ENCODE measurements around the gene TANGO6.
A peak's percentile ranks its signal among the peaks of the same experiment; 100 is the strongest.
"Not testable (repeated sequence)": the region's sequence is repeated elsewhere in the genome, so short reads cannot be mapped to it uniquely, and the experiment has no call there.

Gene TANGO6

DNA sequence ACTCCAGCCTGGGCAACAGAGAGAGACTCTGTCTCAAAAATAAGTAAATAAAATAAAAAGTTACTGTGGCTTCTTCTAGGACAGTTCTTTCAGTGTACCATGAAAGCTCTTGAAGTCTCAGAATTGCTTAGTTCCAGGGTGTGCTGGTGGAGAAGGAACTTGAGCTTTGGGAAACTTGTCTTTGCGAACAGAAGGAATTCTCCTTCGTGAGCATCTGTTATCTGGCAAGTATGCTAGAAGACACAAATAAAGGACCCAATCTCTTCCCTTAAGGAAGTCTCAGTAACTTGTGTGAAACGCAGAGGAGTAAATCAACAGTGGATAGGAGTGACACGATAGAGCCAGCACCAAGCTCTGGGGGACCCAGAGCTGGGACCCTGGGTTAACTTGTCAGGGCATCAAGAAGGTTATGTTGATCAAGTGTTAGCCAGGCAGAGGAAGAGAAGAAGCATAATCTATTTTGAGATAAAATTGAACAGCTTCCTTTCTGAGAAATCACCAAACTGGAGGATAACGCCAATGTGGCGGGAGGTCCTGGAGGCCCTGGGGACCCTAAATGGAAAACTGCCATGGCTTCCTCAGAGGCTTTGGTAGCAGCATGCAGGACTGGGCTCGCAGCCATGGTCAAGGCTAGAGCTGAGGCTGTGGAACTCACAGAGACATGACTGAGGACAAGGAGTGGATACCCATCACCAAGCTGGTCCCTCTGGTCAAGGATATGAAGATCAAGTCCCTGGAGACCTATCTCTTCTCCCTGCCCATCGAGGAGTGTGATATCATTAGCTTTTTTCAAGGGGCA, 190.0 kb downstream of the TANGO6 start:
- DNase-seq = no peak
- in situ Hi-C loops (cut with HindIII; ENCODE audit: low pct_ligation_motif_present, low pct_unique_long_range_greater_than_20kb, low sequenced_read_pairs) = no loop called here

DNA sequence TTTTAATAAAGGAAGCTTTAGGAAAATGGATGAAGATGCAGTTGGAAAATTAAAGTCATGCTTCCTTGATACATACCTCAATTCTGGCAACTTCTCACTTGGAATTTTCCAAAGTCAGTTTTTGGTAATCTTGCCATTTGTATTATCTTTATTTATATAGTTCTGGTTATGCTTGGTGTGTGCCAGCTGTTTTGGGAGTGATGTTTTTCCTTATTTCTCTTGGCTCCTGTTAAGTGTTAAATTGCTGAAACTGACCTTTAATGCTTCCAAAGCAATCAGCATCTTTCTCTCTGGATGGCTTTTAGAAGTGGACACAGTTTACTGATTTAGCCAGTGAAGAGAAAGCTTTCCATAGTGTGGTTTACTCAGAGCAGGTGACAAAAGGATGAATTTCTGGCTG, 192.0 kb downstream of the TANGO6 start:
- no peak for DNase-seq
- in situ Hi-C loops (cut with HindIII; ENCODE audit: low pct_ligation_motif_present, low pct_unique_long_range_greater_than_20kb, low sequenced_read_pairs) = no loop called here

GRCh38 chr16:69036399-69037091, 193.2 kb downstream of the TANGO6 start:
- DNase-seq = no peak
- in situ Hi-C loops (cut with HindIII; ENCODE audit: low pct_ligation_motif_present, low pct_unique_long_range_greater_than_20kb, low sequenced_read_pairs) = no loop called here

GRCh38 chr16:69037373-69038160, 194.2 kb downstream of the TANGO6 start:
- DNase-seq = no peak
- in situ Hi-C loops (cut with HindIII; ENCODE audit: low pct_ligation_motif_present, low pct_unique_long_range_greater_than_20kb, low sequenced_read_pairs) = no loop called here

- in situ Hi-C loops (cut with HindIII; ENCODE audit: low pct_ligation_motif_present, low pct_unique_long_range_greater_than_20kb, low sequenced_read_pairs) = no loop called here
- no peak for DNase-seq
Measured at GRCh38 chr16:69039333-69039941, 196.1 kb downstream of the TANGO6 start.

DNA sequence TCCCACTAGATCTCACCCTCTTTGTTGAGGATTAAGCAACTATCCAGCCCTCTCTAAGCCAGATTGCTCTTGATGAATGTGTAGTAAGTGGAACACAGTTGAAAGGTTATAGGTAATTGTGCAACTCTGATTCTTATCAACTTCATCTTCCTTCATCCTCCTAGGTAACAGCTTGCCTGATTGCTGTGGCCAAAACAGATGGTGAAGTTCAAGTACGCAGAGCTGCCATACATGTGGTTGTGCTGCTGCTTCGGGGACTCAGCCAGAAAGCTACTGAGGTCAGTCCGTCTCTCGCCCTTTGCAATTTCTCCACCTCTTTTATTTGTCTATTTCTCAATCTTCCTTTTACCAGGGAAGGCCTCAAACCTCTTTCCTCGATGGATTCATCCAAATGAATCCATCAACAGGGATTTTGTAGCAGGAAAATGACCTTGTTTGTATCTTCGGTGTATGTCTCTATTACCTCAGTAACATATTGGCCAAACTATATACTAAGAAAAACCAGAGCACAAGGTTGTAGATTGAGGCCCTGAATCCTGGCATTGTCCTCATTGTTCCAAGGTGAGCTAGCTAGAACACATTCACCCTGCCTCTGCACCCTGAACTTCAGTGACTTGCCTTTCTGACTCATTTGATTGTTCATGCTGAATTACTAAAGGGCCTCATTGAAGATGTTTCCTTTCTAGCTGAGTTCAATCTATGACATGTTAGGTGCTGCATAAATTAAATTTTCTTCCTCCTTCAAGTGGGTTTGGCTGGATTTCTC, 197.0 kb downstream of the TANGO6 start:
- DNase-seq = no peak
- in situ Hi-C loops (cut with HindIII; ENCODE audit: low pct_ligation_motif_present, low pct_unique_long_range_greater_than_20kb, low sequenced_read_pairs) = no loop called here

GRCh38 chr16:69048328-69049120, 205.2 kb downstream of the TANGO6 start:
- DNase-seq = peak; percentile 48
- in situ Hi-C loops (cut with HindIII; ENCODE audit: low pct_ligation_motif_present, low pct_unique_long_range_greater_than_20kb, low sequenced_read_pairs) = no loop called here

DNA sequence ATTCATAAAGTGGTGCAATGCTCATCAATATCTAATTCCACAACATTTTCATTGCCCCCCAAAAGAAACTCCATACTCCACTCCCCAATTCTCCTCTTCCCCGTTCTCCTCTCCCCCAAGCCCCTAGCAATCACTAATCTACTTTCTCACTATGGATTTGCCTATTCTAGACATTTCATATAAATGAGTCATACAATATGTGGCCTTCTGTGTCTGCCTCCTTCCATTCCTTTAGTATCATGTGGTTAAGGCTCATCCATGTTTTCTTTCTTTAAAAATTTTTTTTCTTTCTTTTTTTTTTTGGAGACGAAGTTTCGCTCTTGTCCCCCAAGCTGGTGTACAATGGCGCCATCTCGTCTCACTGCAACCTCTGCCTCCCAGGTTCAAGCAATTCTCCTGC, 205.8 kb downstream of the TANGO6 start:
- in situ Hi-C loops (cut with HindIII; ENCODE audit: low pct_ligation_motif_present, low pct_unique_long_range_greater_than_20kb, low sequenced_read_pairs) = no loop called here
- peak; percentile 79 for DNase-seq

DNA sequence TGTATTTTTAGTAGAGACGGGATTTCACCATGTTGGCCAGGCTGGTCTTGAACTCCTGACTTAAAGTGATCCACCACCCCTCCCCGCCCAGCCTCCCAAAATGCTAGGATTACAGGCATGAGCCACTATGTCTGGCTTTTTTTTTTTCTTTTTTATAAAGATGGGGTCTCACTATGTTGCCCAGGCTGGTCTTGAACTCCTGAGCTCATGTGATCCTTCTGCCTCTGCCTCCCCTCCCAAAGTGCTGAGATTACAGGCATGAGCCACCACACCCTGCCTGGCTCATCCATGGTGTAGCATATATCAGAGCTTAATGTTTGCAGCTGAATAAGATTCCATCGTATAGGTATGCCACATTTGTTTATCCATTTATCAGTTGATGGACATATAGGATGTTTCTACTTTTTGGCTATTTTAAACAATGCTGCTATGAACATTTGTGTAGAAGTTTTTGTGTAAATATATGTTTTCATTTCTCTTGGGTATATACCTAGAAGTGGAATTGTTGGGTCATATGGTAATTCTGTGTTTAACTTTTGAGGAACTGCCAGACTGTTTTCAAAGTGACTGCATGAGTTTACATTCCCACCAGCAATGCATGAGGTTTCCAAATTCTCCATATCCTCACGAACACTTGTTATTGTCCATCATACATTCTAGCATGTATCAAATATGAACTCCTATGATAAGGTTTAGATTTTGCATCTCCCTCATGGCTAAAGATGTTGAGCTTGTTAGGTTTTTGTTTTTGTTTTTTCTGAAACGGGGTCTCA, 206.5 kb downstream of the TANGO6 start:
- in situ Hi-C loops (cut with HindIII; ENCODE audit: low pct_ligation_motif_present, low pct_unique_long_range_greater_than_20kb, low sequenced_read_pairs) = no loop called here
- no peak for DNase-seq

- DNase-seq; in situ Hi-C loops (cut with HindIII; ENCODE audit: low pct_ligation_motif_present, low pct_unique_long_range_greater_than_20kb, low sequenced_read_pairs): not testable (repeated sequence)
Measured at GRCh38 chr16:69051517-69051830, 208.1 kb downstream of the TANGO6 start.

DNA sequence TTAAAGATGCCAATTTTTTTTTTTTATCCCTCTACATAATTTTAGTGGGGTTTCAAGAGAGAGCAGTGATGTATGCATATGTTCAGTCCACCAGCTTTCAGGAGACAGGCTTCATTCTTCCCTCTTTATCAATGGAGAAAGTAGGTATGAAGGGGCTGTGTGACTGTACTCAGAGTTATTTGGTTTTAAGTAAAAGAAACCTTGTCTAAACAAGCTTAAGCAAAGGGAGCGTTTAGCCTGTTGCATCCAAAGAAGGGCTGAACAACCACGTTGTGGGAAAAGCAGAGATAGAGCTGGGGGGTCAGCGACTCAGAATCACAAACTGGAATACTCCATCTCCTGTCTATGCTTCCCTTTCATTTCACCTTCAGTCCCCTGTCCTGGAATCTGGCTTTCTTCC, 211.7 kb downstream of the TANGO6 start:
- in situ Hi-C loops (cut with HindIII; ENCODE audit: low pct_ligation_motif_present, low pct_unique_long_range_greater_than_20kb, low sequenced_read_pairs) = no loop called here
- DNase-seq = no peak

DNA sequence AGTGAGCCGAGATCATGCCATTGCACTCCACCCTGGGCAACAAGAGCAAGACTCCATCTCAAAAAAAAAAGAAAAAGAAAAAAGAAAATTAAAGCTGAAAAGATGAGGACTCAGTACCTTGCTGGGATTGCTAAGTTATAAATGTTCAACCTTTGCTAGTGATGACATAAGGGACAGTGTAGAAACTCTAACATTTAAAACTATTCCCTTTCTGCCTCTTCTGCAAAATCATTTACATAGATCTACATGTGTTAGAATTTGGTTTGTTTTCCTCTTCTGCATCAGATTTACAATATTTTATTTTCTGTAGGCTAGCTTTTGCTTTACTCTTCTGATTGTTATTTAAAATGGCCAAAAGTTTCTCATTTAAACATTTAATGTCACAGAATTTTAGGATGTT, 212.6 kb downstream of the TANGO6 start:
- DNase-seq = no peak
- in situ Hi-C loops (cut with HindIII; ENCODE audit: low pct_ligation_motif_present, low pct_unique_long_range_greater_than_20kb, low sequenced_read_pairs) = no loop called here

GRCh38 chr16:69056421-69056820, 213.1 kb downstream of the TANGO6 start:
- in situ Hi-C loops (cut with HindIII; ENCODE audit: low pct_ligation_motif_present, low pct_unique_long_range_greater_than_20kb, low sequenced_read_pairs) = no loop called here
- no peak for DNase-seq

DNA sequence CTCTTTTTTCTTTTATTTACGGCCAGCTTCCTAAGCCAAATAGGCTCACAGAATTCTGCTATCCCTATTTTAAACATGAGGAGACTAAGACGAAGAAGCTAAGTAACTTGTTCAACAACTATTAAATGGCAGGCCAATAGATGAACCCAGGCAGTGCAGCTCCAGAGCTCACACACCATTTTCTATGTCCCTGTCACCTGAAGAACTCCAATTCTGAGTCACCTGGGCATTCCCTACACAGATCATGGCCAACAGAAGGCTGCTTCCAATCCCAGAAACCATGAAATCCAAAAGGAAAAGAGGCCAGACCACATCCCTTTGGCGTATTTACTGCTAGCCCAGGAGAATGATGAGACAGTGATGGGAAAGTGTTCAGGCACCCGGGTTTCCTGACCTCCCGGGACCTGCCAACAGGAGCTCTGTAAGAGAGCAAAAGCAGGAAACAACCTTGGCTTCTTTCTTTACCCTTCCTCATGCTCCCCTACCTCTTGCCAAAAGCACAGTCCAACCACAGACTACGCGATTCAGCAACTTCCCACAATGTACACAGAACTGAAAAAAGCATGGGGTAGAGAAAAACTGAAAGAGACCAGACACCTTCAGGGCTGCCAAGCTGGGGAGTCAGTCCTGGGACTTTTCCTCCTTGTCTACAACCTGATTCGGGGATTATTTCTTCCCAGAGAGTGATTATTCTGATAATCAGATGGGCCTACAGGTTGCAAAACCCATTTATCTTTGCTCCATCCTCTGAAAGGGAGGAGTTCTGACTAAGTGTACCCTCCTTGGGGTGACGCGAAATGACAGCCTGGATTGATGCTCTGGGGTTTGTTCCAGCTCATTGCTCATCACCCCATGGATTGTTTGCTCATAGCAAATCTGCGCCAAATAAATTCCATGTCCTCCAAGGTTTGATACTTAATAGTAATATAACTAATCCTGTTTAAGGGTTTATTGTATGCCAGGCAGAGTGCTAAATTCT, 214.4 kb downstream of the TANGO6 start:
- peak; percentile 97 for DNase-seq
- in situ Hi-C loops (cut with HindIII; ENCODE audit: low pct_ligation_motif_present, low pct_unique_long_range_greater_than_20kb, low sequenced_read_pairs) = no loop called here

DNA sequence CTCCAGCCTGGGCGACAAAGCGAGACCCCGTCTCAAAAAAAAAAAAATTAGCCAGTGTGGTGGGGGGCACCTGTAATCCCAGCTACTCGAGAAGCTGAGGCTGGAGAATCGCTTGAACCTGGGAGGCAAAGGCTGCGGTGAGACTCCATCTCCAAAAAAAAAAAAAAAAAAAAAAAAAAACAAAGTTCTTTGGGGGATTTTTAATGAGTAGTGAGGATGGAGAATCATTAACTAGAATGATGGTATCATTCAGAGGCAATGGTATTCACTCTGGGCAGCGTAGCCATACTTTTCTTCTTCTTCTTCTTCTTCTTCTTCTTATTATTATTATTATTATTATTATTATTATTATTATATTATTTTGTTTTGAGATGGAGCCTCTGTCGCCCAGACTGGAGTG, 220.2 kb downstream of the TANGO6 start:
- in situ Hi-C loops (cut with HindIII; ENCODE audit: low pct_ligation_motif_present, low pct_unique_long_range_greater_than_20kb, low sequenced_read_pairs) = not testable (repeated sequence)
- peak; percentile 74 for DNase-seq

All from ACHN (cell line).